Measurements from ENCODE around the gene CAMK2B. TPM values are rescaled to one million over a fixed set of nuclear protein-coding genes. Genes with fewer than 3 reads are reported as not detected.

The CAMK2B gene
- 0.85 TPM for polyA plus RNA-seq (2012; ENCODE audit: insufficient read length, low read depth)

DNA sequence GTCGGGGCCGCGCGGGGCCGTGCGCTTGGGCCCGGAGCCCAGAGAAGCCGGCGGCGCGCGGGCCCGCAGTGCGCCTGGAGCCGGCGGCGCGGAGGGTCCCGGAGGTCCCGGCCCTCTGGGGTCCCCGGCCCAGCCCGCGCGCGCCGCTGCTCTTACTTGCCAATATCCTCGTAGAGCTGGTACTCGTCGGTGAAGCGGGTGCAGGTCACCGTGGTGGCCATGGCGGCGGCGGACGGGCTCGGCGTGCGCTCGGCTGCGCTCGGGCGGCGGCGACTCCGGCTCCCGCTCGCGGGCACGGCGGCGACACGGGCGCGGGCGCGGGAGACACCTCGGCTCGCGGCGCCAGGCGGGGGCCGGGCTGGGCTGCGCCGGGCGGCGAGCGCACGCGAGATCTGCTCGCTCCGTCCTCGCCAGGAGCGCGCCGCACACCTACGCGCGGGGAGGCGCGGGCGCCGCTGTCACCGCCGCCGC is at the start of gene CAMK2B:
TSS of gene CAMK2B (minus strand) at position 394 of the 471 bp plus-strand sequence. CDS start at position 221, 173 bp downstream.
- TF ChIP-seq FOXP2 (optimal IDR thresholded peaks at IDR 0.05; ENCODE audit: borderline replicate concordance, extremely low read depth, extremely low read length, insufficient read depth) (no peak), SIN3A (IDR thresholded peaks at IDR 0.05; ENCODE audit: borderline replicate concordance, insufficient read depth, low read length) (no peak), TAF1 (IDR thresholded peaks at IDR 0.05; ENCODE audit: borderline replicate concordance, insufficient read depth, low read length) (no peak), POLR2AphosphoS5 (IDR thresholded peaks at IDR 0.05; ENCODE audit: low read depth, low read length) (no peak)
- TF ChIP-seq, protein P1, sequence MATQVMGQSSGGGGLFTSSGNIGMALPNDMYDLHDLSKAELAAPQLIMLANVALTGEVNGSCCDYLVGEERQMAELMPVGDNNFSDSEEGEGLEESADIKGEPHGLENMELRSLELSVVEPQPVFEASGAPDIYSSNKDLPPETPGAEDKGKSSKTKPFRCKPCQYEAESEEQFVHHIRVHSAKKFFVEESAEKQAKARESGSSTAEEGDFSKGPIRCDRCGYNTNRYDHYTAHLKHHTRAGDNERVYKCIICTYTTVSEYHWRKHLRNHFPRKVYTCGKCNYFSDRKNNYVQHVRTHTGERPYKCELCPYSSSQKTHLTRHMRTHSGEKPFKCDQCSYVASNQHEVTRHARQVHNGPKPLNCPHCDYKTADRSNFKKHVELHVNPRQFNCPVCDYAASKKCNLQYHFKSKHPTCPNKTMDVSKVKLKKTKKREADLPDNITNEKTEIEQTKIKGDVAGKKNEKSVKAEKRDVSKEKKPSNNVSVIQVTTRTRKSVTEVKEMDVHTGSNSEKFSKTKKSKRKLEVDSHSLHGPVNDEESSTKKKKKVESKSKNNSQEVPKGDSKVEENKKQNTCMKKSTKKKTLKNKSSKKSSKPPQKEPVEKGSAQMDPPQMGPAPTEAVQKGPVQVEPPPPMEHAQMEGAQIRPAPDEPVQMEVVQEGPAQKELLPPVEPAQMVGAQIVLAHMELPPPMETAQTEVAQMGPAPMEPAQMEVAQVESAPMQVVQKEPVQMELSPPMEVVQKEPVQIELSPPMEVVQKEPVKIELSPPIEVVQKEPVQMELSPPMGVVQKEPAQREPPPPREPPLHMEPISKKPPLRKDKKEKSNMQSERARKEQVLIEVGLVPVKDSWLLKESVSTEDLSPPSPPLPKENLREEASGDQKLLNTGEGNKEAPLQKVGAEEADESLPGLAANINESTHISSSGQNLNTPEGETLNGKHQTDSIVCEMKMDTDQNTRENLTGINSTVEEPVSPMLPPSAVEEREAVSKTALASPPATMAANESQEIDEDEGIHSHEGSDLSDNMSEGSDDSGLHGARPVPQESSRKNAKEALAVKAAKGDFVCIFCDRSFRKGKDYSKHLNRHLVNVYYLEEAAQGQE (IDR thresholded peaks at IDR 0.05; ENCODE audit: insufficient read depth in 1 of 2, low read depth in 2 of 2, low read length in 2 of 2) = no peak

DNA sequence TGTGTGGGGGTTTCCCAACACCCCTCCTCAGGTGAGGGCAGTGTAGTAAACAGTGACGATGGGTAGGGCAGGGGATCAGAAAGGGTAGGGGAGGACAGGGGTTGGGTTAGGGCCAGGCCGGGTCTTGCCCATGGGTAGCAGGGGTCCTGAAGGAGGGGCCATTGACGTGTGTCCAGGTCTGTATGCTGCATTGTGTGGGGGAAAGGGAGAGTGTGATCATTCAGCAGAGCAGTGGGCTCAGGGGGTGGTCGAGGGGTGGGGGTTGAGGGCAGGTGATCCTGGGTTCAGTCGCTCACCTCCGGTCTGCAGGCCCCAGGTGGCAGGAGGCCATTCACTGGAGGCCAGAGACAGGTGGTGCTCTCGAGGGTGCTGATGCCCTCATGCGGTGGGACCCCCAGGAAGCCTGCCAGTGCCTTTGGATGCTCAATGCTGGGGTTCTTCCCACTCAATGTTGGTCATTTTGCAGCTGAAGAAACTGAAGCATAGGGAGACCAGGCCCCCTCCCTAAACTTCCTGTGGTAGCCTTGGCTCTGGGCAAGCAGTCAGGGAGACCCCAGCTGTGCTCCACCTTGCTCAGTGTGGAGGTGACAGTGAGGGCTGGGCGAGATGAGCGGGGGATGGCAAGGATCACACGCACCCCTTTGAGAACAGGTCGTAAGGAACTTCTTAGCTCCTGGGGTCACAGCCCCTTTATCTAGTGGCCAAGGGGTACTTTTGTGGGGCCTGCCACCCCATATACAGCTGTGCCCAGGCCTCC is 48.8 kb upstream of the CAMK2B start:
- TF ChIP-seq POLR2AphosphoS5 (IDR thresholded peaks at IDR 0.05; ENCODE audit: low read depth, low read length) (no peak), TAF1 (IDR thresholded peaks at IDR 0.05; ENCODE audit: borderline replicate concordance, insufficient read depth, low read length) (no peak), SIN3A (IDR thresholded peaks at IDR 0.05; ENCODE audit: borderline replicate concordance, insufficient read depth, low read length) (no peak), FOXP2 (optimal IDR thresholded peaks at IDR 0.05; ENCODE audit: borderline replicate concordance, extremely low read depth, extremely low read length, insufficient read depth) (no peak)
- TF ChIP-seq, protein P1 (IDR thresholded peaks at IDR 0.05; ENCODE audit: insufficient read depth in 1 of 2, low read depth in 2 of 2, low read length in 2 of 2) = no peak

- TF ChIP-seq, protein P1 (IDR thresholded peaks at IDR 0.05; ENCODE audit: insufficient read depth in 1 of 2, low read depth in 2 of 2, low read length in 2 of 2) = no peak
- TF ChIP-seq SIN3A (IDR thresholded peaks at IDR 0.05; ENCODE audit: borderline replicate concordance, insufficient read depth, low read length) (no peak), TAF1 (IDR thresholded peaks at IDR 0.05; ENCODE audit: borderline replicate concordance, insufficient read depth, low read length) (no peak), POLR2AphosphoS5 (IDR thresholded peaks at IDR 0.05; ENCODE audit: low read depth, low read length) (no peak), FOXP2 (optimal IDR thresholded peaks at IDR 0.05; ENCODE audit: borderline replicate concordance, extremely low read depth, extremely low read length, insufficient read depth) (no peak)
Observed at GRCh38 chr7:44373418-44373740, 48.0 kb upstream of the CAMK2B start.

GRCh38 chr7:44372560-44373417 is 47.4 kb upstream of the CAMK2B start:
- TF ChIP-seq POLR2AphosphoS5 (IDR thresholded peaks at IDR 0.05; ENCODE audit: low read depth, low read length) (no peak), TAF1 (IDR thresholded peaks at IDR 0.05; ENCODE audit: borderline replicate concordance, insufficient read depth, low read length) (no peak), FOXP2 (optimal IDR thresholded peaks at IDR 0.05; ENCODE audit: borderline replicate concordance, extremely low read depth, extremely low read length, insufficient read depth) (no peak), SIN3A (IDR thresholded peaks at IDR 0.05; ENCODE audit: borderline replicate concordance, insufficient read depth, low read length) (no peak)
- TF ChIP-seq, protein P1 (IDR thresholded peaks at IDR 0.05; ENCODE audit: insufficient read depth in 1 of 2, low read depth in 2 of 2, low read length in 2 of 2) = no peak

Measured in PFSK-1 (cell line).